LoVo (cell line): Measurements from ENCODE around the gene PDE4D.
"Not testable (repeated sequence)": the region's sequence is repeated elsewhere in the genome, so short reads cannot be mapped to it uniquely, and the experiment has no call there.

ENCODE experiments used
- DNase-seq: peaks from one replicate; pipeline ENCODE4 v3.0.0-alpha.2; 2016; ENCODE audit warnings: low spot score

PDE4D gene

DNA sequence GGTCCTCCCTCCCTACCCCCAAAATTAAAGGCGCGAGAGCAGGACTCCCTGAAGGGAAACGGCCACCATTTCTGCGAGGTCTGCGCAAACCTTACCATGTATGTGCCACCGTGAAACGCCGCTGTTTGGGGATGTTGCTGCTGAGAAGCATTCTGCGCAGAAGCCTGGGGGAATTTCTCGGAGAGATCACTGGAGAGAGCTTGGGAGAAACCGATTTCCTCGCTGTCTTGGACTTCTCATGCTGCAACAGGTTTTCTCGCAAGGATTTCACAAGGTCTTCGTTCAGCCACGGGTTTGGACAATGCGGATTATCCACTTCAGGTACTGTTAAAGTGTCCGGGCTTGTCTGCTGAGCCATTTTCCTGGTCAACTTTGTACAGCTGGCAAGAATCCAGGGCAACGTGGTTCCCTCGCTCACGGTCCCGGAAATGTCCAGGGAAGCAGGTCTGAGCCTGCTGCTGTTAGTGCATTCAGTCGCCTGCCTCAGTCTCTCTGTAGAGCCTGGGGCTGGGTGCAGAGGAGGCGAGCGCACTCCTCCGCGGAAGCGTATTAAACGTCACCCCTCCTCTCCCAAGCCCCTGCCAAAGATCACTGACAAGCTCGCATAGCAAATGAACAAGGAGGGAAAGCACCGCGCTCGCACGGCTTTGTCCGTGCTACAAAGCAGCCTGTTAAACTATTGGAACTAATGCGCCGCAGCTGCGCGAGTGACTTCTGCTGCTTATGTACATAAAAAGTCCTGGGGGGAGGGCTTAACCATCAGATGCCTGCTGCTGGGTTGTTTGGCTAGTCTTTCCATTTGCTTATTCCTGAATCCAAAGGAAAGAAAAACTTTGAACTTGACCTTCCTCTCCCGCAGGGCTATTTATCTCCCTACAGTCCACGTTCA lies 125.1 kb downstream of the PDE4D start:
- peak; percentile 77 for DNase-seq

DNA sequence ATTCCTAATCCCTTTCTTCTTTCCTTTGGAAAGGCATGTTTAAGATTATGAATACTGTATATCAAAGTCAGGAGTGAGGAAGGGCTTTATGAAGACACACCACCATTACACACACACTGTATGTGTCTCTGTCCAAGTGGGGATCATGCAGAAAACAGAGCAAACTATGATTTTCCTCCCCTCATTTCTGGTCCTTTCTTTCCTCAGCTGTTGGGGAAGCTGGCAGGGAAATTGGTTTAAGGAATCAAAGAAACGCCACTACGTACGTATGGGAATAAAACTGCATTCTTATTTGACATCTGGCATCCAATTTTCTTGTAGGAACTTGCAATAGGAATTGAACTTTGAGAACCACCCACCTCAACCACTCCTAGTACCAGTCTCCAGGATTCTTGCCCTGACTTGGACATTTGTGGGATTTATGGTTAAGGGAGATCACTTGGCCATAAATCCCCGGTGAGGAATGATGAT lies 125.8 kb downstream of the PDE4D start:
- no peak for DNase-seq

DNA sequence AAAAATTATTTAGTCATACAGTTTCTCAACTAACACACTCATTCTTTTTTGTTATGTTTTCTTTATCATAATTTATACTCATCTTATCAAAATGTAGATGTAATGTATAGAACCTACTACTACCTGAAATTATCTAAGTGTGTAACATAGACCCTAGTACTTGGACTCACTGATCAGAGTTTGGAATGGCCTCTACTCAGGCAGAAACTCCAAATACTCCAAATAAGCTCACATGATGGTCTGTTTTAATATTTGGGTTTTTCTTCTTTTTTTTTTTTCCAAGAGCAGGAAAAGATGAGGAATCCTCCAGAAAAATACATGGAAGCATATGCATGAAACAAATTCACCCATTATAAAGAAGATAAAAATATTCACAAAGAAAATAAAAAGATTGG lies 126.3 kb downstream of the PDE4D start:
- DNase-seq = no peak

DNA sequence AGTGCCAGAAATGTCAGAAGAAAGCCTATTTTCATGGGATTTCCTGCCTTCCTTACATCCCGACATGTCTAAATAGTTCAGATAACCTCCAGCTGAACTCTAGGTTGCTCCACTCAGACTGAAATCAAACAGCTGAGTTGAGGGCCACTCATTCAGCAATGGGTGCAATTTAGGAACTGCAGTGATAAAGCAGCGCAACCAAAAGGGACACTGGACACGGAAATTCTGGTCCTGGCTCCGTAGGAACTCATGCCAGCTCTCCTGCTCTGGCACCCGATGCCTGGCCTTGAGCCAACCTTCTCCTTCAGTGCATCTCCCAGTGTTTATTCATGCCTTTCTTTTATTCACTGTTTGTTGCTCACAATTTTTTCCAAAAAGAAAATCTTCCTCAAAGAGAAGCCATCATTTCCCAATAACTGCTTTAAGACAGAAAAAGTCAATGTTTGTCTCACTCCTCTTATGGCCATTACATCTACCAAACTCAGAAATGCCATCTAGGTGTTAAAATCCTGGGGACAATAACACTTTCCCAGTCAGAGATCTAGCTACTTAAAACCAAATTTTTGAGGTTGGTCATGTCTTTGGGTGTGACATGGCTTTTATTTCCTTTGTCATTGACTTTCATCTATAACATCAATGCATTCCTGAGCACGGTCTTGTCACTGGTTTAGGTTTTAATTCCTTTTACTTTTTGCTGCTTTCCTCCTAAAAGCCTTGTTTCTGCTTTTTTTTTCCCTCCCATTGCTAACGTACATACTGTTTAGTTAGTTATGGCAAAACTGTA lies 126.9 kb downstream of the PDE4D start:
- DNase-seq = peak; percentile 28

- no peak for DNase-seq
Measured at GRCh38 chr5:59765446-59765845, 128.1 kb downstream of the PDE4D start.

GRCh38 chr5:59764361-59764760 lies 129.2 kb downstream of the PDE4D start:
- DNase-seq = no peak

GRCh38 chr5:59763541-59763940 lies 130.0 kb downstream of the PDE4D start:
- DNase-seq = no peak

DNA sequence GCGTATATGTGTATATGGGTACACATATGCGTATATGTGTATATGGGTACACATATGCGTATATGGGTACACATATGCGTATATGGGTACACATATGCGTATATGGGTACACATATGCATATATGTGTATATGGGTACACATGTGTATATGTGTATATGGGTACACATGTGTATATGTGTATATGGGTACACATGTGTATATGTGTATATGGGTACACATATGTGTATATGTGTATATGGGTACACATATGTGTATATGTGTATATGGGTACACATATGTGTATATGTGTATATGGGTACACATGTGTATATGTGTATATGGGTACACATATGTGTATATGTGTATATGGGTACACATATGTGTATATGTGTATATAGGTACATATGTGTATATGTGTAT lies 131.3 kb downstream of the PDE4D start:
- not testable (repeated sequence) for DNase-seq

DNA sequence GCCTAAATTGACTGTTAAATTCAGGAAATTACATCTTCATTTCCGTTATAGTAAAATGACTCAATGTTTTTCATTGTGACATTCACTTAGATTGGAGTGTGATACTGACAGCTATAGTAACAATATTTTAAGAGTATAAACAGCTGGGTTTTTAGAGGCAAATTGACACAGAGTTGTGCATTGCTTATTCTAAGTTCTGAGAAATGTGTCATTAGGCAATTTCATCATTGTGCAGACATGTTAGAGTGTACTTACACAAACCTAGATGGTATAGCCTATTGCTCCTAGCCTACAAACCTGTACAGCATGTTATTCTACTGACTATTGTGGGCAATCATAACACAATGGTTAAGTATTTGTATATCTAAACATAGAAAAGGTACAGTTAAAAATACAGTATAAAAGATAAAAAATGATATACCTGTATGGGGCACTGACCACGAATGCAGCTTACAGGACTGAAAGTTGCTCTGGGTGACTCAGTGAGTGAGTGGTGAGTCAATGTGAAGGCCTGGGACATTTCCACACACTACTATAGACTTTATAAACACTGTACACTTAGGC lies 132.7 kb downstream of the PDE4D start:
- DNase-seq = peak; percentile 64

GRCh38 chr5:59759600-59760351 lies 133.8 kb downstream of the PDE4D start:
- peak; percentile 72 for DNase-seq

DNA sequence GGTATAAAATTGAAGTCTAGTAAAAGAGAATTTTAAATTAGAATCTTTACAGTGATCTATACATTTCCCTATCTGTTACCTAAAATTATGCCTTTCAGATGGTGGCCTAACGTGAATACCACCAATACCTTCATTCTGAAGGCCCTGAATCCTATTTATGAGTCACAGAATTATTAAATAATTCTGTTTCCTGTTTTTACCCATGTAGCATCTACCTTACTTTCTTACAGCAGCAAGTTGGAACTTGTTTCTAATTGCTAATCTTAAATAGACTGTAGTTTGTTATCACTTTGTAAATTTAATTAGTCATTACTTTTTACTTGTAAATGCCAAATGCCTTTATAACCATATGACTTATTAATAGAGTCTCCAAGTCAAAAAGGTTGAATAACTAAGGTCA lies 135.0 kb downstream of the PDE4D start:
- no peak for DNase-seq

- DNase-seq = peak; percentile 31
Measured at GRCh38 chr5:59757442-59757841, 136.1 kb downstream of the PDE4D start.

DNA sequence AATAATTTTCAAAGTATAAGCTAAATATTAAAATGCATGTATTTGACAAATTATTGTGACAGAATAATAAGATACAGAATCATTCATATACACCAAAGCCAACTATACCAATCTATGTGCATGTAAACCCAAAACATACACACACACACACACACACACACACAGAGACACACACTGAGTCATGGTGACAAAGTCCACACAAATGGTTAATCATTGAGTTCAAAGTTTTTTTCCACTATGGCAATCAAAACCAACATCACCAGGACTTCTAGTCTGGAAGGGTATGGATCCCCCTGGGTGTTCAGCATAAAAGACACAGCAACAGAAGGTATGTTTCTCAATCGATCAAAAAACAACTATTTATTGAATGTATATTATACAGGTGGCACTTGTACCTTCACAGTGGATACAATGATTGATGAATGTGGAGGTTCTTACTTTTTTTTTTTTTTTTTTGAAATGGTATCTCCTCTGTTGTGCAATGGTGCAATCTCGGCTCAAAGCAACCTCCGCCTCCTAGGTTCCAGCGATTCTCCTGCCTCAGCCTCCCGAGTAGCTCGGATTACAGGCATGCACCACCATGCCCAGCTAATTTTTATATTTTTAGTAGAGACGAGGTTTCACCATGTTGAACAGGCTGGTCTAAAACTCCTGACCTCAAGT lies 137.0 kb downstream of the PDE4D start:
- peak; percentile 80 for DNase-seq

DNA sequence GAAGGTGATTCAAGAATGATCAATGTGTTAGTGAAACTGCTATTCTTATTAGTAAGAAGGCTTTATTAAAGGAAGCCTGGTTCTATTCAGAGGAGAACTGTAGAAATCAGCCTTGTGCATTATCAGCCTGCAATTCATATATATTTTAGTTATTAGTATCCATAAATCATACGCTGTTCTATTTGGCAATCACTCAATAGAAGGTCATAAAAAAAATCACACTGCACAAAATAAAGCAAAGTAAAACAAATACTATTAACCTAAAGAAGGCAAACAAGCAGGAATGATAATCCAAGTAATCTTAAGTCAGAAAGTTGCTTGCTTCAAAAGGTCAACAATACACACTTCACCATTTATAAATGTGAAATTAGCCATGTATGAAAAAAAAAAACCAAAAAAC lies 138.1 kb downstream of the PDE4D start:
- no peak for DNase-seq

DNA sequence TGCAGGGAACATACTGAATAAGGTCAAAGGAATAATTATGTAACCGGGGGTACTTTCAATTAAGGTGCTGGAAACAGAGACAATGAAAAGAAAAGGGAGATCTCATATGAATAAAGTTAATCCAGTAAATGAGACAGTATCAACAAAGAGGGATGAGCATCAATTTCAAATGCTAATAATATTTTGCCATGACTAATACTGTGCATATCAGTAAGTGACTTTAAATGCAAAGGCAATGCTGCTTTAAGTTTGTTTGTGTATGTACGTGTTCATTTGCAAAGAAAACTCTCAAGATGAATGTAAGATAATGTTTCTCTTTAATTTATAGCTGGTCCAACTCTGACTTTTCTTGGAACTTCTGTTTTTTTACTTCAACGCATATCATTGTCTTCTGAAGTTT lies 139.9 kb downstream of the PDE4D start:
- no peak for DNase-seq

GRCh38 chr5:59749782-59750520 lies 143.6 kb downstream of the PDE4D start:
- no peak for DNase-seq

- DNase-seq = not testable (repeated sequence)
Measured at GRCh38 chr5:59748036-59748663, 145.4 kb downstream of the PDE4D start.

DNA sequence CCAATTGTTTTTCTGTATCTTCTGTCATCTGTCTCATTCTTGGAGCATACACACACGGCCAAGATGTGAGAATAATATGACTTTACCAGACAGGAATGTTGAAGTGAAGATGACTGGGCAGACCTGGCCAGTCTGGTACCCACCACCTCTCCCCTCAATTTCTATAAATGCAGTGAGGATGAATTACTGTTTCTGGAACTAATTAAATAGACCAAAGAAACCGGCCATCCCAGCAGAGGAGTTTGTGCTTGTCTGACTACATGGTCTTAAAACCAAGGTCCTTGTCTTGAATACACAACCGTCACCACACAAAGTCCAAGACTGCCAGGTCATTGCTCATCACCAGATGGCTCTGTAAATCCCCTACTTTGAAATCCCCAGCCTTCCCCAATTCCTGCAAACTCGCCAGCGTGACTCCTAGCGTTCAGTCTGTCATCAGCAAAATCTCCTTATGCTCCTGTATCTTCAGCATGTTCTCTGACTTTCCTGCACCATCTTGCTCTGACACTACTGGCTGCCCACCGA lies 147.2 kb downstream of the PDE4D start:
- no peak for DNase-seq

GRCh38 chr5:59745415-59745863 lies 148.1 kb downstream of the PDE4D start:
- no peak for DNase-seq

- no peak for DNase-seq
Measured at GRCh38 chr5:59744531-59744992, 149.0 kb downstream of the PDE4D start.
